Right lobe of liver (tissue), 6 donors: ENCODE measurements around the gene DARS2. TPM values are rescaled to one million over a fixed set of nuclear protein-coding genes. Genes with fewer than 3 reads are reported as not detected.

Source experiments
- ATAC-seq, 4 donors: fragments of 200-7000 bp; cut with Tn5 transposase; one replicate each; pipeline ENCODE4 v1.9.1; 2020; ENCODE audit warnings: mild to moderate bottlenecking in 4 of 4, moderate library complexity in 4 of 4
- DNase-seq, 3 donors: peaks; one replicate each; pipeline ENCODE4 v3.0.0-alpha.2; 2020
- H3K27ac ChIP-seq, 3 donors: fragments of 200-600 bp; one replicate each; pipeline ENCODE4 v1.8.0; 2022
- H3K27me3 ChIP-seq, 2 donors: fragments of 200-600 bp; one replicate each; pipeline ENCODE4 v1.8.0; 2022
- H3K36me3 ChIP-seq, 4 donors: fragments of 200-600 bp; sonication (generic) in 1 of 4; one replicate each; pipeline versions ENCODE4 v1.5.1 to v1.8.0; 2017 to 2022; ENCODE audit warnings: control low read depth in 1 of 4
- H3K4me1 ChIP-seq, 4 donors: fragments of 200-600 bp; sonication (generic) in 1 of 4; one replicate each; pipeline versions ENCODE4 v1.5.1 to v1.8.0; 2017 to 2022; ENCODE audit warnings: control low read depth in 1 of 4
- H3K4me3 ChIP-seq, 3 donors: fragments of 200-600 bp; one replicate each; pipeline ENCODE4 v1.8.0; 2022
- H3K9me3 ChIP-seq, 4 donors: fragments of 200-600 bp; sonication (generic) in 1 of 4; one replicate each; pipeline versions ENCODE4 v1.5.1 to v1.8.0; 2017 to 2022; ENCODE audit warnings: control low read depth in 1 of 4
- CTCF ChIP-seq, 4 donors: fragments of 200-600 bp in 3 of 4; fragments of 450-650 bp in 1 of 4; IDR thresholded peaks; one replicate each; pipeline versions ENCODE4 v1.5.1 to v1.8.0; 2016 to 2022; ENCODE audit warnings: antibody characterized with exemption in 4 of 4, mild to moderate bottlenecking in 2 of 4
- POLR2A ChIP-seq: fragments of 450-650 bp; IDR thresholded peaks from one replicate; pipeline ENCODE4 v1.6.1; 2017; ENCODE audit warnings: antibody characterized with exemption, mild to moderate bottlenecking
- WGBS: methylation state at CpG from one replicate; pipeline ENCODE4 v1.1.6; 2018; ENCODE audit warnings: low coverage, low lambda C conversion rate; ENCODE audit not compliant: insufficient coverage; ENCODE audit errors: missing lambda C conversion rate; 5-methylcytosine and 5-hydroxymethylcytosine counted together
- intact Hi-C, 2 donors: fragments of 100-400 bp; cut with DNase I; formaldehyde crosslinking; loops; one replicate each; pipeline versions ENCODE4 v1.11.2 to v1.14.1; 2022
- total RNA-seq, 6 experiments: library from RNA; depleted of rRNA in 2 of 6; stranded (reverse); fragments of >200 nt in 2 of 6; fragmentation: NEBNext Ultra II Directional in 3 of 6; extraction: Animal tissue kit (Norgen Biotek cat#: 25700) in 3 of 6; gene quantifications; one replicate each; pipeline versions ENCODE4 v1.1.0 to v1.2.4, GENCODE V29; 2016 to 2023
- donor health status: DM: no; HTN: yes; CAD: no.
- donor health status: DM: no; HTN: no; CAD: no.
- donor health status: DM: no; HTN: no; CAD: no.
- donor health status: DM: no; HTN: yes; CAD: no.
- donor health status: DM: no; HTN: yes; CAD: no.

DARS2 gene
- total RNA-seq, 6 experiments from 2014 or later = 10.0 to 14.6 (median 13.4) TPM

GRCh38 chr1:173852105-173852504 lies 27.6 kb downstream of the DARS2 start:
- TF ChIP-seq POLR2A (no peak), CTCF (IDR thresholded peaks at IDR 0.05) (no peak)
- H3K36me3 ChIP-seq = peaks cover 0 to 20% (median 0%) of the 10 kb centered on the region in 4 donors
- H3K27ac ChIP-seq = no peak overlapping the region
- intact Hi-C loops = no loop called here
- DNase-seq (no peak), ATAC-seq (no peak)
- no peaks in the 10 kb centered on the region for H3K4me1 ChIP-seq
- H3K9me3 ChIP-seq = no peaks in the 10 kb centered on the region
- 90% methylated on average over 4 of the region's 4 CpGs for WGBS
- no peak overlapping the region for H3K4me3 ChIP-seq
- H3K27me3 ChIP-seq = no peaks in the 10 kb centered on the region

DNA sequence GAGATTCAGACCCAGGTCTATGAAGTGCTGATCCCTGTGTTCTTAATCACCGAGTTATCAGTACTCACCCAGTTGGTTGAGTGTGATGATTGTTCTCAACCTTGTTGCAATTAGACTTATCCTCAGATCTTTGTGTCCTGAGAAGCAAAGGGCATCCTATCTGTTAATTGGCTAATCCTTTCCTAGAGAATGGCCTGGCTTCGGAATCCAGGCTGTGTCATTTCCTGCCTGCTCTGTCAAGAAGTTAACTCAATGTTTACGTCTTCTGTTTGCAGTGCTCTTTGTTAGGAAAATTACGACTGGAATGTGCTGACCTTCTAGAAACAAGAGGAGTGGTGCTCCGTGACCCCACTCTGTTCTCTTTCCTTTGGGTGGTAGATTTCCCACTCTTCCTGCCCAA lies 28.6 kb downstream of the DARS2 start:
- DNase-seq = no peak
- intact Hi-C loops = no loop called here
- Histone ChIP-seq H3K4me1 (no peaks in the 10 kb centered on the region), H3K36me3 (peaks cover 0 to 29% (median 0%) of the 10 kb centered on the region in 4 donors), H3K4me3 (no peak overlapping the region), H3K27me3 (no peaks in the 10 kb centered on the region), H3K9me3 (no peaks in the 10 kb centered on the region), H3K27ac (peak overlapping the region in 1 of 3 donors; percentile 18)
- peak; percentile 38 to 67 (median 48) for ATAC-seq
- 69% methylated on average over 5 of the region's 5 CpGs for WGBS
- TF ChIP-seq CTCF (IDR thresholded peaks at IDR 0.05) (no peak), POLR2A (no peak)

DNA sequence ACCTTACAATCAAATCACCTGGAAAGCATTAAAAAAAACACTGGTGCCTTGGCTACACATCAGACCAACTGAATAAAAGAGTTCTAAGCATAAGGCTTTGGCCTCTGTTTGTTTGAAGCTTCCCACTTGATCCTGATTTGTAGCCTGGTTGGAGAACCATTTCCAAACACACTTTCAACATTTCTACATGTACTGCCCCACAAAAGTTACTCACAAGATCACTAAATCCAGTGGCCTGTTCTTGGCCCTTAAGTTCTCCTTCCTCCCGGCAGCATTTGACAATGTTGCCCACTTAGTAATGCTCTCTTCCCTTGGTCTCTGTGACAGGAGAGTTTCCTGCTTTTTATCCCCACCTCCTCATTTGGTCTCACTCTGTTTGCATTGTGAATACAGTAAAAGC lies 31.5 kb downstream of the DARS2 start:
- no peak overlapping the region for H3K4me3 ChIP-seq
- ATAC-seq (no peak), DNase-seq (no peak)
- H3K9me3 ChIP-seq = no peaks in the 10 kb centered on the region
- WGBS = 75% methylated on average over 1 of the region's 1 CpG
- no peaks in the 10 kb centered on the region for H3K27me3 ChIP-seq
- H3K27ac ChIP-seq = no peak overlapping the region
- H3K4me1 ChIP-seq = no peaks in the 10 kb centered on the region
- peaks cover 0 to 44% (median 1%) of the 10 kb centered on the region in 4 donors for H3K36me3 ChIP-seq
- no peak for TF ChIP-seq CTCF (IDR thresholded peaks at IDR 0.05)
- no peak for TF ChIP-seq POLR2A
- intact Hi-C loops = no loop called here

GRCh38 chr1:173856903-173857302 lies 32.4 kb downstream of the DARS2 start:
- no peaks in the 10 kb centered on the region for H3K9me3 ChIP-seq
- WGBS = 94% methylated on average over 2 of the region's 2 CpGs
- H3K27ac ChIP-seq = no peak overlapping the region
- no peak for TF ChIP-seq POLR2A
- no peak for TF ChIP-seq CTCF (IDR thresholded peaks at IDR 0.05)
- ATAC-seq (no peak), DNase-seq (no peak)
- peaks cover 0 to 44% (median 2%) of the 10 kb centered on the region in 4 donors for H3K36me3 ChIP-seq
- no peaks in the 10 kb centered on the region for H3K4me1 ChIP-seq
- no peak overlapping the region for H3K4me3 ChIP-seq
- intact Hi-C loops = no loop called here
- H3K27me3 ChIP-seq = no peaks in the 10 kb centered on the region
